GM23338 (cell line): ENCODE results near the gene MYO3B. TPM values are rescaled to one million over a fixed set of nuclear protein-coding genes. Genes with fewer than 3 reads are reported as not detected.
A peak's percentile ranks its signal among the peaks of the same experiment; 100 is the strongest.

Experiments
- ATAC-seq: fragments of 200-7000 bp; cut with Tn5 transposase; 3 replicates; pipeline ENCODE4 v1.9.1; 2020
- DNase-seq: peaks from one replicate; pipeline ENCODE4 v3.0.0-alpha.2; 2015; ENCODE audit warnings: low spot score
- H2AFZ ChIP-seq: fragments of 200-600 bp; sonication (generic); 2 replicates; pipeline ENCODE4 v1.8.0; 2016; ENCODE audit warnings: antibody characterized with exemption, mild to moderate bottlenecking, moderate library complexity
- H3F3A ChIP-seq: fragments of 200-600 bp; sonication (generic); replicated peaks from 2 replicates; pipeline ENCODE4 v1.8.0; 2017; ENCODE audit warnings: antibody characterized with exemption, mixed run types, low read depth
- H3K27ac ChIP-seq: fragments of 200-600 bp; sonication (generic); 2 replicates; pipeline ENCODE4 v1.6.1; 2016; ENCODE audit warnings: low read depth
- H3K27me3 ChIP-seq: fragments of 200-600 bp; sonication (generic); 2 replicates; pipeline ENCODE4 v1.8.0; 2016; ENCODE audit warnings: mild to moderate bottlenecking, mixed run types, moderate library complexity; ENCODE audit not compliant: insufficient read depth
- H3K36me3 ChIP-seq: fragments of 200-600 bp; sonication (generic); 2 replicates; pipeline ENCODE4 v1.8.0; 2016; ENCODE audit warnings: mild to moderate bottlenecking; ENCODE audit not compliant: insufficient read depth
- H3K4me1 ChIP-seq: fragments of 200-600 bp; sonication (generic); 2 replicates; pipeline ENCODE4 v1.8.0; 2016; ENCODE audit warnings: mild to moderate bottlenecking, moderate library complexity; ENCODE audit not compliant: insufficient read depth
- H3K4me2 ChIP-seq: fragments of 200-600 bp; sonication (generic); 2 replicates; pipeline ENCODE4 v1.7.1; 2017; ENCODE audit warnings: mixed run types
- H3K4me3 ChIP-seq: fragments of 200-600 bp; sonication (generic); 2 replicates; pipeline ENCODE4 v1.6.1; 2016; ENCODE audit warnings: mixed run types
- H3K79me2 ChIP-seq: fragments of 200-600 bp; sonication (generic); replicated peaks from 2 replicates; pipeline ENCODE4 v1.8.0; 2017; ENCODE audit warnings: mild to moderate bottlenecking; ENCODE audit not compliant: insufficient read depth
- H3K9me2 ChIP-seq: fragments of 200-600 bp; sonication (generic); 2 replicates; pipeline ENCODE4 v1.8.0; 2017; ENCODE audit not compliant: insufficient read depth
- H4K20me1 ChIP-seq: fragments of 200-600 bp; sonication (generic); replicated peaks from 2 replicates; pipeline ENCODE4 v1.8.0; 2017; ENCODE audit warnings: mild to moderate bottlenecking; ENCODE audit not compliant: insufficient read depth
- H3K27ac Mint-ChIP-seq: 2 replicates; pipeline ENCODE4 v1.8.0; 2020; ENCODE audit warnings: inconsistent platforms, mild to moderate bottlenecking, moderate library complexity, mixed read lengths
- H3K27me3 Mint-ChIP-seq: 3 replicates; pipeline ENCODE4 v1.8.0; 2022; ENCODE audit warnings: low read depth, mild to moderate bottlenecking, moderate library complexity, mixed read lengths, inconsistent platforms; ENCODE audit not compliant: insufficient read depth, poor library complexity
- H3K36me3 Mint-ChIP-seq: 3 replicates; pipeline ENCODE4 v1.8.0; 2021; ENCODE audit warnings: low read depth, mild to moderate bottlenecking, inconsistent platforms, moderate library complexity, mixed read lengths
- H3K4me1 Mint-ChIP-seq: 3 replicates; pipeline ENCODE4 v1.8.0; 2020; ENCODE audit warnings: mild to moderate bottlenecking, inconsistent platforms, mixed read lengths
- H3K4me3 Mint-ChIP-seq: 3 replicates; pipeline ENCODE4 v1.8.0; 2021; ENCODE audit warnings: moderate library complexity, mild to moderate bottlenecking, inconsistent platforms, mixed read lengths
- H3K9me3 Mint-ChIP-seq: 3 replicates; pipeline ENCODE4 v1.8.0; 2020; ENCODE audit warnings: moderate library complexity, mild to moderate bottlenecking, inconsistent platforms, mixed read lengths
- CREB1 ChIP-seq: fragments of 250-450 bp; sonication (Bioruptor Pico); IDR thresholded peaks from 2 replicates; pipeline ENCODE4 v1.5.0; 2020; ENCODE audit warnings: low read depth, mild to moderate bottlenecking, moderate library complexity
- EZH2phosphoT487 ChIP-seq: fragments of 200-600 bp; sonication (generic); IDR thresholded peaks from one replicate; pipeline ENCODE4 v1.8.1; 2018; ENCODE audit warnings: antibody characterized with exemption; ENCODE audit not compliant: unreplicated experiment
- JUNB ChIP-seq: IDR thresholded peaks from one replicate; pipeline ENCODE4 v1.6.1; 2016; ENCODE audit warnings: antibody characterized with exemption; ENCODE audit not compliant: unreplicated experiment
- NANOG ChIP-seq: IDR thresholded peaks from 2 replicates; pipeline ENCODE4 v1.6.1; 2016; ENCODE audit warnings: antibody characterized with exemption, borderline replicate concordance
- POLR2AphosphoS5 ChIP-seq: IDR thresholded peaks from 2 replicates; pipeline ENCODE4 v1.6.1; 2016; ENCODE audit warnings: antibody characterized with exemption, low read depth
- ZNF114 ChIP-seq: fragments of 250-450 bp; sonication (Bioruptor Pico); IDR thresholded peaks from 2 replicates; pipeline ENCODE4 v1.5.0; 2020; ENCODE audit warnings: mild to moderate bottlenecking, moderate library complexity
- polyA plus RNA-seq: library from polyadenylated mRNA; unstranded; fragments of >200 nt; fragmentation: Nextera tagmentation; extraction: Ambion mirVana; gene quantifications from 2 replicates; pipeline ENCODE4 v1.2.1, GENCODE V29; 2016
- total RNA-seq: library from RNA; depleted of rRNA; stranded (reverse); fragments of >200 nt; shearing (Covaris generic); gene quantifications from 2 replicates; pipeline ENCODE4 v1.2.3, GENCODE V29; 2014
- TF ChIP-seq, protein P1 (sequence below): IDR thresholded peaks from 2 replicates; pipeline ENCODE4 v1.6.1; 2016; ENCODE audit warnings: antibody characterized with exemption
- TF ChIP-seq, protein P2 (sequence below), 2 experiments: fragments of 200-600 bp in 1 of 2; sonication (generic) in 1 of 2; conservative IDR thresholded peaks; 2 replicates each; pipeline versions ENCODE4 v1.5.1 to v1.6.1; 2016 to 2017; ENCODE audit warnings: antibody characterized with exemption in 2 of 2, low read depth in 2 of 2, mild to moderate bottlenecking in 2 of 2, moderate library complexity in 1 of 2
- TF ChIP-seq, protein P3 (sequence below): IDR thresholded peaks from one replicate; pipeline ENCODE4 v1.6.1; 2018; ENCODE audit warnings: antibody characterized with exemption; ENCODE audit not compliant: unreplicated experiment

Gene MYO3B
- total and polyA plus RNA-seq, 2 experiments from 2014 or later = 0.42 TPM; not detected in 1

DNA sequence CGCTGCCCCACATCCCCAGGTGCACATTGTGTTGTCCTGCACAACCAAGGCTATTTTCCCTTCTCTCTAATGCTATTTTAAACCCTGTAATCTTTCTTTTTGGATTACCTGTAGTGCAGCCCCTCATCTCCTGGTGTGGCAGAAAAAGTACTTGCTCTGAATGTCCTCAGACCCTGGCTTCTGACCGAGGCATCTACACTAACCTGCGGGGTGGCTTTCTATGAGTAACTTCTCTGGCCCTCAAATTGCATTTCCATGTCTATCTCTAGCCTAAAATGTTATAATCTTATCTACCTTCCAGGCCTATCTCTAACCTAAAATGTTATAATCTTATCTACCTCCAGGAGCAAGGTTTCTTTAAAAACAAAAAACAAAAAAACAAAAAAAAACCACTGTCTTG, 519.0 kb downstream of the MYO3B start:
- Mint-ChIP-seq H3K27ac (no peak overlapping the region), H3K27me3 (peaks cover 9% of the 10 kb centered on the region), H3K9me3 (no peaks in the 10 kb centered on the region; the same call in 1 of the 3 replicates), H3K36me3 (no peaks in the 10 kb centered on the region), H3K4me1 (peaks cover 16% of the 10 kb centered on the region), H3K4me3 (no peak overlapping the region)
- no peak for ATAC-seq
- no peak overlapping the region for H3K27ac ChIP-seq
- H3K79me2 ChIP-seq = no peaks in the 10 kb centered on the region
- TF ChIP-seq JUNB = no peak
- no peak for TF ChIP-seq POLR2AphosphoS5
- no peak for TF ChIP-seq NANOG
- TF ChIP-seq EZH2phosphoT487 = no peak
- H3K4me2 ChIP-seq = no peak overlapping the region
- no peaks in the 10 kb centered on the region for H3K27me3 ChIP-seq
- H2AFZ ChIP-seq = no peak overlapping the region
- H3K4me3 ChIP-seq = no peak overlapping the region
- no peaks in the 10 kb centered on the region for H4K20me1 ChIP-seq
- H3F3A ChIP-seq = no peaks in the 10 kb centered on the region
- H3K9me2 ChIP-seq = no peaks in the 10 kb centered on the region
- no peak for DNase-seq
- peaks cover 13% of the 10 kb centered on the region for H3K4me1 ChIP-seq
- no peaks in the 10 kb centered on the region for H3K36me3 ChIP-seq

DNA sequence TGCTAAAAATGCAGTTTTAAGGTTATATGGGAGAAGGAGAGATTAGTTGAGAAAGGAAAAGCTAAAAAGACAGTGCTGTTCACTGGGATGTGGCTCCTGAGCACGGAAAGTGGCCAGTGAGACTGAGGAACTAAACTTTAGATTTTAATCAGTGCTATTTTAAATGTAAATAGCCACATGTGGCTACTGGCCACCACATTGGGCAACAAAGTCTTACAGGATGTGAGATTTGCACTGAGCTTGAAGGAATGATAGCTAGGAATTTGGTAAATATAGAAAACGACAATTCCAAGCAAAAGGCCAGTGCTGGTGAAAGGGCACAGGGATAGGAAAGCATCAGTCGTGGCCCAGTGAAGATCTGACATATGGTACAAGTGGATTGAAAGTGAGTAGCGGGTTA, 523.1 kb downstream of the MYO3B start:
- 0 out of 2 replicates have a peak overlapping the region, but pooled peaks have one; percentile 47 for H2AFZ ChIP-seq
- Mint-ChIP-seq H3K27me3 (peaks cover 7% of the 10 kb centered on the region), H3K4me3 (no peak overlapping the region), H3K9me3 (peaks cover 11% of the 10 kb centered on the region), H3K27ac (no peak overlapping the region), H3K4me1 (peaks cover 11% of the 10 kb centered on the region), H3K36me3 (peaks cover 8% of the 10 kb centered on the region)
- no peak overlapping the region for H3K4me2 ChIP-seq
- DNase-seq = no peak
- no peaks in the 10 kb centered on the region for H3K27me3 ChIP-seq
- H3K9me2 ChIP-seq = peaks cover 6% of the 10 kb centered on the region
- no peaks in the 10 kb centered on the region for H3K79me2 ChIP-seq
- no peak overlapping the region for H3K27ac ChIP-seq
- ATAC-seq = no peak
- no peak overlapping the region for H3K4me3 ChIP-seq
- H3F3A ChIP-seq = no peaks in the 10 kb centered on the region
- no peaks in the 10 kb centered on the region for H4K20me1 ChIP-seq
- 0 out of 2 replicates have a peak, but pooled peaks cover 9% of the 10 kb centered on the region for H3K36me3 ChIP-seq
- peaks cover 17% of the 10 kb centered on the region for H3K4me1 ChIP-seq
- TF ChIP-seq, protein P1, sequence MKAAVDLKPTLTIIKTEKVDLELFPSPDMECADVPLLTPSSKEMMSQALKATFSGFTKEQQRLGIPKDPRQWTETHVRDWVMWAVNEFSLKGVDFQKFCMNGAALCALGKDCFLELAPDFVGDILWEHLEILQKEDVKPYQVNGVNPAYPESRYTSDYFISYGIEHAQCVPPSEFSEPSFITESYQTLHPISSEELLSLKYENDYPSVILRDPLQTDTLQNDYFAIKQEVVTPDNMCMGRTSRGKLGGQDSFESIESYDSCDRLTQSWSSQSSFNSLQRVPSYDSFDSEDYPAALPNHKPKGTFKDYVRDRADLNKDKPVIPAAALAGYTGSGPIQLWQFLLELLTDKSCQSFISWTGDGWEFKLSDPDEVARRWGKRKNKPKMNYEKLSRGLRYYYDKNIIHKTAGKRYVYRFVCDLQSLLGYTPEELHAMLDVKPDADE = no peak
- TF ChIP-seq, protein P2, sequence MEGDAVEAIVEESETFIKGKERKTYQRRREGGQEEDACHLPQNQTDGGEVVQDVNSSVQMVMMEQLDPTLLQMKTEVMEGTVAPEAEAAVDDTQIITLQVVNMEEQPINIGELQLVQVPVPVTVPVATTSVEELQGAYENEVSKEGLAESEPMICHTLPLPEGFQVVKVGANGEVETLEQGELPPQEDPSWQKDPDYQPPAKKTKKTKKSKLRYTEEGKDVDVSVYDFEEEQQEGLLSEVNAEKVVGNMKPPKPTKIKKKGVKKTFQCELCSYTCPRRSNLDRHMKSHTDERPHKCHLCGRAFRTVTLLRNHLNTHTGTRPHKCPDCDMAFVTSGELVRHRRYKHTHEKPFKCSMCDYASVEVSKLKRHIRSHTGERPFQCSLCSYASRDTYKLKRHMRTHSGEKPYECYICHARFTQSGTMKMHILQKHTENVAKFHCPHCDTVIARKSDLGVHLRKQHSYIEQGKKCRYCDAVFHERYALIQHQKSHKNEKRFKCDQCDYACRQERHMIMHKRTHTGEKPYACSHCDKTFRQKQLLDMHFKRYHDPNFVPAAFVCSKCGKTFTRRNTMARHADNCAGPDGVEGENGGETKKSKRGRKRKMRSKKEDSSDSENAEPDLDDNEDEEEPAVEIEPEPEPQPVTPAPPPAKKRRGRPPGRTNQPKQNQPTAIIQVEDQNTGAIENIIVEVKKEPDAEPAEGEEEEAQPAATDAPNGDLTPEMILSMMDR (conservative IDR thresholded peaks at IDR 0.05; ENCODE audit: low read depth in 2 of 2) = no peak
- TF ChIP-seq JUNB (no peak), CREB1 (CRISPR knock-in tag) (no peak), ZNF114 (no peak), NANOG (no peak), EZH2phosphoT487 (no peak), POLR2AphosphoS5 (no peak)
- TF ChIP-seq, protein P3, sequence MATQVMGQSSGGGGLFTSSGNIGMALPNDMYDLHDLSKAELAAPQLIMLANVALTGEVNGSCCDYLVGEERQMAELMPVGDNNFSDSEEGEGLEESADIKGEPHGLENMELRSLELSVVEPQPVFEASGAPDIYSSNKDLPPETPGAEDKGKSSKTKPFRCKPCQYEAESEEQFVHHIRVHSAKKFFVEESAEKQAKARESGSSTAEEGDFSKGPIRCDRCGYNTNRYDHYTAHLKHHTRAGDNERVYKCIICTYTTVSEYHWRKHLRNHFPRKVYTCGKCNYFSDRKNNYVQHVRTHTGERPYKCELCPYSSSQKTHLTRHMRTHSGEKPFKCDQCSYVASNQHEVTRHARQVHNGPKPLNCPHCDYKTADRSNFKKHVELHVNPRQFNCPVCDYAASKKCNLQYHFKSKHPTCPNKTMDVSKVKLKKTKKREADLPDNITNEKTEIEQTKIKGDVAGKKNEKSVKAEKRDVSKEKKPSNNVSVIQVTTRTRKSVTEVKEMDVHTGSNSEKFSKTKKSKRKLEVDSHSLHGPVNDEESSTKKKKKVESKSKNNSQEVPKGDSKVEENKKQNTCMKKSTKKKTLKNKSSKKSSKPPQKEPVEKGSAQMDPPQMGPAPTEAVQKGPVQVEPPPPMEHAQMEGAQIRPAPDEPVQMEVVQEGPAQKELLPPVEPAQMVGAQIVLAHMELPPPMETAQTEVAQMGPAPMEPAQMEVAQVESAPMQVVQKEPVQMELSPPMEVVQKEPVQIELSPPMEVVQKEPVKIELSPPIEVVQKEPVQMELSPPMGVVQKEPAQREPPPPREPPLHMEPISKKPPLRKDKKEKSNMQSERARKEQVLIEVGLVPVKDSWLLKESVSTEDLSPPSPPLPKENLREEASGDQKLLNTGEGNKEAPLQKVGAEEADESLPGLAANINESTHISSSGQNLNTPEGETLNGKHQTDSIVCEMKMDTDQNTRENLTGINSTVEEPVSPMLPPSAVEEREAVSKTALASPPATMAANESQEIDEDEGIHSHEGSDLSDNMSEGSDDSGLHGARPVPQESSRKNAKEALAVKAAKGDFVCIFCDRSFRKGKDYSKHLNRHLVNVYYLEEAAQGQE = no peak
